ENCODE results near the gene PPM1E.
"Not testable (repeated sequence)": the region's sequence is repeated elsewhere in the genome, so short reads cannot be mapped to it uniquely, and the experiment has no call there.

The PPM1E gene

GRCh38 chr17:58831780-58832179 is 76.1 kb downstream of the PPM1E start:
- no peak for DNase-seq (ENCODE audit: low read depth, low spot score)
- H3K27ac ChIP-seq: no peak overlapping the region

- DNase-seq (ENCODE audit: low read depth, low spot score): no peak
- H3K27ac ChIP-seq: no peak overlapping the region
Observed at GRCh38 chr17:58832514-58832913, 76.9 kb downstream of the PPM1E start.

GRCh38 chr17:58837699-58838098 is 82.0 kb downstream of the PPM1E start:
- DNase-seq (ENCODE audit: low read depth, low spot score): no peak
- H3K27ac ChIP-seq: no peak overlapping the region

- no peak for DNase-seq (ENCODE audit: low read depth, low spot score)
- no peak overlapping the region for H3K27ac ChIP-seq
Observed at GRCh38 chr17:58840820-58841612, 85.4 kb downstream of the PPM1E start.

GRCh38 chr17:58846413-58846812 is 90.8 kb downstream of the PPM1E start:
- H3K27ac ChIP-seq; DNase-seq (ENCODE audit: low read depth, low spot score): not testable (repeated sequence)

GRCh38 chr17:58850106-58850505 is 94.5 kb downstream of the PPM1E start:
- DNase-seq (ENCODE audit: low read depth, low spot score); H3K27ac ChIP-seq: not testable (repeated sequence)

- H3K27ac ChIP-seq: no peak overlapping the region
- DNase-seq (ENCODE audit: low read depth, low spot score): no peak
Observed at GRCh38 chr17:58865301-58865700, 109.6 kb downstream of the PPM1E start.

GRCh38 chr17:58870747-58871146 is 115.1 kb downstream of the PPM1E start:
- H3K27ac ChIP-seq: no peak overlapping the region
- no peak for DNase-seq (ENCODE audit: low read depth, low spot score)

GRCh38 chr17:58873926-58874325 is 118.3 kb downstream of the PPM1E start:
- DNase-seq (ENCODE audit: low read depth, low spot score): no peak
- no peak overlapping the region for H3K27ac ChIP-seq

GRCh38 chr17:58875261-58875660 is 119.6 kb downstream of the PPM1E start:
- H3K27ac ChIP-seq: no peak overlapping the region
- DNase-seq (ENCODE audit: low read depth, low spot score): no peak

- no peak overlapping the region for H3K27ac ChIP-seq
- DNase-seq (ENCODE audit: low read depth, low spot score): no peak
Observed at GRCh38 chr17:58884161-58884560, 128.5 kb downstream of the PPM1E start.

- H3K27ac ChIP-seq: no peak overlapping the region
- no peak for DNase-seq (ENCODE audit: low read depth, low spot score)
Observed at GRCh38 chr17:58886514-58886913, 130.9 kb downstream of the PPM1E start.

GRCh38 chr17:58889928-58890327 is 134.3 kb downstream of the PPM1E start:
- H3K27ac ChIP-seq: no peak overlapping the region
- DNase-seq (ENCODE audit: low read depth, low spot score): no peak

- no peak overlapping the region for H3K27ac ChIP-seq
Observed at GRCh38 chr17:58899191-58899590, 143.5 kb downstream of the PPM1E start.

GRCh38 chr17:58902322-58902721 is 146.7 kb downstream of the PPM1E start:
- no peak for DNase-seq (ENCODE audit: low read depth, low spot score)
- H3K27ac ChIP-seq: no peak overlapping the region

More at GRCh38 chr17:58899191-58899590, 143.5 kb downstream of the PPM1E start:
- no peak for DNase-seq (ENCODE audit: low read depth, low spot score)

- no peak for DNase-seq (ENCODE audit: low read depth, low spot score)
Observed at GRCh38 chr17:58911741-58912343, 156.2 kb downstream of the PPM1E start.

GRCh38 chr17:58913552-58913951 is 157.9 kb downstream of the PPM1E start:
- no peak for DNase-seq (ENCODE audit: low read depth, low spot score)
- H3K27ac ChIP-seq: peak overlapping the region; percentile 38

More at GRCh38 chr17:58911741-58912343, 156.2 kb downstream of the PPM1E start:
- H3K27ac ChIP-seq: no peak overlapping the region

- peak overlapping the region; percentile 38 for H3K27ac ChIP-seq
- DNase-seq (ENCODE audit: low read depth, low spot score): no peak
Observed at GRCh38 chr17:58913971-58914769, 158.5 kb downstream of the PPM1E start.

GRCh38 chr17:58917228-58917627 is 161.6 kb downstream of the PPM1E start:
- DNase-seq (ENCODE audit: low read depth, low spot score): no peak
- H3K27ac ChIP-seq: no peak overlapping the region

GRCh38 chr17:58918072-58918471 is 162.4 kb downstream of the PPM1E start:
- no peak overlapping the region for H3K27ac ChIP-seq
- no peak for DNase-seq (ENCODE audit: low read depth, low spot score)

GRCh38 chr17:58918884-58919283 is 163.2 kb downstream of the PPM1E start:
- no peak overlapping the region for H3K27ac ChIP-seq
- DNase-seq (ENCODE audit: low read depth, low spot score): no peak
